HG03520 (cell line): ENCODE data around the gene TEAD1.
"Not testable (repeated sequence)": the region's sequence is repeated elsewhere in the genome, so short reads cannot be mapped to it uniquely, and the experiment has no call there.

Experiments used
- ATAC-seq: cut with Tn5 transposase; IDR thresholded peaks from one replicate; pipeline ENCODE4 v1.9.1; 2021; ENCODE audit warnings: mild to moderate bottlenecking, moderate library complexity; ENCODE audit not compliant: unreplicated experiment

TEAD1 gene

GRCh38 chr11:12733091-12733490, 58.9 kb downstream of the TEAD1 start:
- no peak for ATAC-seq

GRCh38 chr11:12734625-12735024, 60.4 kb downstream of the TEAD1 start:
- ATAC-seq = no peak

- ATAC-seq = no peak
Observed at GRCh38 chr11:12735262-12735661, 61.0 kb downstream of the TEAD1 start.

- no peak for ATAC-seq
Observed at GRCh38 chr11:12737024-12737423, 62.8 kb downstream of the TEAD1 start.

- ATAC-seq = no peak
Observed at GRCh38 chr11:12741671-12742216, 67.5 kb downstream of the TEAD1 start.

- ATAC-seq = no peak
Observed at GRCh38 chr11:12743834-12744449, 69.7 kb downstream of the TEAD1 start.

GRCh38 chr11:12744826-12745502, 70.7 kb downstream of the TEAD1 start:
- no peak for ATAC-seq

- ATAC-seq = no peak
Observed at GRCh38 chr11:12745787-12746186, 71.6 kb downstream of the TEAD1 start.

GRCh38 chr11:12746593-12747097, 72.4 kb downstream of the TEAD1 start:
- no peak for ATAC-seq

GRCh38 chr11:12748561-12748960, 74.3 kb downstream of the TEAD1 start:
- ATAC-seq = no peak

- ATAC-seq = no peak
Observed at GRCh38 chr11:12749442-12749841, 75.2 kb downstream of the TEAD1 start.

- ATAC-seq = no peak
Observed at GRCh38 chr11:12750181-12750580, 76.0 kb downstream of the TEAD1 start.

- ATAC-seq = no peak
Observed at GRCh38 chr11:12752868-12753524, 78.8 kb downstream of the TEAD1 start.

- ATAC-seq = no peak
Observed at GRCh38 chr11:12754021-12754420, 79.8 kb downstream of the TEAD1 start.

- ATAC-seq = no peak
Observed at GRCh38 chr11:12754582-12755234, 80.5 kb downstream of the TEAD1 start.

GRCh38 chr11:12755510-12756453, 81.6 kb downstream of the TEAD1 start:
- no peak for ATAC-seq

GRCh38 chr11:12756454-12756806, 82.2 kb downstream of the TEAD1 start:
- no peak for ATAC-seq

- no peak for ATAC-seq
Observed at GRCh38 chr11:12756867-12757266, 82.6 kb downstream of the TEAD1 start.

- no peak for ATAC-seq
Observed at GRCh38 chr11:12757416-12757815, 83.2 kb downstream of the TEAD1 start.

GRCh38 chr11:12758117-12758516, 83.9 kb downstream of the TEAD1 start:
- not testable (repeated sequence) for ATAC-seq
